ENCODE results near the gene PPM1B. TPM values are rescaled to one million over a fixed set of nuclear protein-coding genes. Genes with fewer than 3 reads are reported as not detected.
"Not testable (repeated sequence)": the region's sequence is repeated elsewhere in the genome, so short reads cannot be mapped to it uniquely, and the experiment has no call there.

PPM1B gene
- total RNA-seq, 4 donors from 2014 or later, result 26.6 to 63.3 (median 57.5) TPM

GRCh38 chr2:44171018-44171417 lies 2.3 kb downstream of the PPM1B start:
- DNase-seq, result no peak
- intact Hi-C loops (cut with DNase I; ENCODE audit: low total_unique reads), result no loop called here
- Histone ChIP-seq H3K27me3 (no peaks in the 10 kb centered on the region), H3K27ac (peak overlapping the region; percentile 95 to 98), H3K36me3 (no peaks in the 10 kb centered on the region), H3K9me3 (no peaks in the 10 kb centered on the region), H3K4me3 (peak overlapping the region in 1 of 2 donors; percentile 91), H3K4me1 (peaks cover 0 to 7% of the 10 kb centered on the region in 2 donors)
- TF ChIP-seq POLR2A (IDR thresholded peaks at IDR 0.05), result no peak
- TF ChIP-seq, protein P1, sequence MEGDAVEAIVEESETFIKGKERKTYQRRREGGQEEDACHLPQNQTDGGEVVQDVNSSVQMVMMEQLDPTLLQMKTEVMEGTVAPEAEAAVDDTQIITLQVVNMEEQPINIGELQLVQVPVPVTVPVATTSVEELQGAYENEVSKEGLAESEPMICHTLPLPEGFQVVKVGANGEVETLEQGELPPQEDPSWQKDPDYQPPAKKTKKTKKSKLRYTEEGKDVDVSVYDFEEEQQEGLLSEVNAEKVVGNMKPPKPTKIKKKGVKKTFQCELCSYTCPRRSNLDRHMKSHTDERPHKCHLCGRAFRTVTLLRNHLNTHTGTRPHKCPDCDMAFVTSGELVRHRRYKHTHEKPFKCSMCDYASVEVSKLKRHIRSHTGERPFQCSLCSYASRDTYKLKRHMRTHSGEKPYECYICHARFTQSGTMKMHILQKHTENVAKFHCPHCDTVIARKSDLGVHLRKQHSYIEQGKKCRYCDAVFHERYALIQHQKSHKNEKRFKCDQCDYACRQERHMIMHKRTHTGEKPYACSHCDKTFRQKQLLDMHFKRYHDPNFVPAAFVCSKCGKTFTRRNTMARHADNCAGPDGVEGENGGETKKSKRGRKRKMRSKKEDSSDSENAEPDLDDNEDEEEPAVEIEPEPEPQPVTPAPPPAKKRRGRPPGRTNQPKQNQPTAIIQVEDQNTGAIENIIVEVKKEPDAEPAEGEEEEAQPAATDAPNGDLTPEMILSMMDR (IDR thresholded peaks at IDR 0.05), result no peak

DNA sequence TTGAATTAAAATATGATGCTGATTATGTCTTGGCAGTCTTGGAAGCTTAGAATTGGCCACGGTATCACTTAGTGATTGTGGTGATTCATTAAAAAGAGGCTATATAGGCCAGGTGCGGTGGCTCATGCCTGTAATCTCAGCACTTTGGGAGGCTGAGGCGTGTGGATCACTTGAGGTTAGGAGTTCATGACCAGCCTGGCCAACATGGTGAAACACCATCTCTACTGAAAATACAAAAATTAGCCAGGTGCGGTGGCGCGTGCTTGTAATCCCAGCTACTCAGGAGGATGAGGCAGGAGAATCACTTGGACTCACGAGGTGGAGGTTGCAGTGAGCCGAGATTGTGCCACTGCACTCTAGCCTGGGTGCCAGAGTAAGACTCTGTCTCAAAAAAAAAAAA lies 2.8 kb downstream of the PPM1B start:
- peak overlapping the region; percentile 95 to 98 for H3K27ac ChIP-seq
- H3K27me3 ChIP-seq; DNase-seq; H3K9me3 ChIP-seq; H3K4me1 ChIP-seq; intact Hi-C loops (cut with DNase I; ENCODE audit: low total_unique reads); H3K36me3 ChIP-seq: not testable (repeated sequence)
- peak overlapping the region in 1 of 2 donors; percentile 91 for H3K4me3 ChIP-seq

DNA sequence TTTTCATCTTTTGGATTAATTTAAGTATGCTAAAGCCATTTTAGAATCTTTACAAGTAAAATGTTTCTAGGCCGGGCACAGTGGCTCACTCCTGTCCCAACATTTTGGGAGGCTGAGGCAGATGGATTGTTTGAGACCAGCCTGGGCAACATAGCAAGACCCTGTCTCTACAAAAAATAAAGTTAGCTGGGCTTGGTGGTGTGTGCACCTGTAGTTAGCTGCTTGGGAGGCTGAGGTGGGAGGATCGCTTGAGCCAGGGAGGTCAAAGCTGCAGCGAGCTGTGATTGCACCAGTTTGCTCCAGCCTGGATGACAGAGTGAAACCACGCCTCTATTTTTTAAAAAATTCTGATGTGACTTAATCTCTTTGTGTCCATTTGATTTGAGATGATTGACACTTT lies 3.9 kb downstream of the PPM1B start:
- Histone ChIP-seq H3K36me3 (no peaks in the 10 kb centered on the region), H3K4me1 (peaks cover 0 to 7% of the 10 kb centered on the region in 2 donors), H3K4me3 (no peak overlapping the region), H3K27me3 (no peaks in the 10 kb centered on the region), H3K9me3 (no peaks in the 10 kb centered on the region), H3K27ac (no peak overlapping the region)
- intact Hi-C loops (cut with DNase I; ENCODE audit: low total_unique reads), result no loop called here
- no peak for TF ChIP-seq POLR2A (IDR thresholded peaks at IDR 0.05)
- TF ChIP-seq, protein P1 (IDR thresholded peaks at IDR 0.05), result no peak
- no peak for DNase-seq

DNA sequence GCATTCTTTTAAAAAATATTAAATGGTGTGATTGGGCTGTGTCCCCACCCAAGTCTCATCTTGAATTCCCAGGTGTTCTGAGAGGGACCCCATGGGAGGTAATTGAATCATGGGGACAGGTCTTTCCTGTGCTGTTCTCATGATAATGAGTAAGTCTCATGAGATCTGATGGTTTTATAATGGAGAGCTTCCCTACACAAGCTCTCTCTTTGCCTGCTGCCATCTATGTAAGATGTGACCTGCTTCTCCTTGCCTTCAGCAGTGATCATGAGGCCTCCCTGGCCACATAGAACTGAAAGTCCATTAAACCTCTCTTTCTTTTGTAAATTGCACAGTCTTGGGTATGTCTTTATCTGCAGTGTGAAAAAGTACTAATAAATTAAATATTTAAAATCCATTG lies 10.3 kb downstream of the PPM1B start:
- TF ChIP-seq, protein P1 (IDR thresholded peaks at IDR 0.05), result no peak
- no peak for TF ChIP-seq POLR2A (IDR thresholded peaks at IDR 0.05)

DNA sequence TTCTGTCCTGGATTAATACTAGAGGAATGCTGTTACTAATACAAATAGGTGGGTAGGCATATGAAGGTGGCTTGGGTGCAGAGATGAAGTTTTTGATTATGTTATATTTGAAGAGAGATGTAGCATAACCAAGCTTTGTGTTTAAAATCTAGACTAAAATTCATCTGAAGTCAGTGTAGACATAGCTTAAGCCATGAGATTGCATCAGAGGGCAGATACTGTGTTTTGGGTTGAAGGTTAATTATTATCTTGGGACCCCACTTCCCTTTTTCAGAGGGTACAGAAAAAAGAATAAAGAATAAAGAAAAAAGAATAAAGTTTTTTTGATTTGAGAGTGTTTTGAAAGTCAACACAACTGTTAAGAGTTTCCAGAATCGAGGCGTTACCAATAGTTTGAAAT lies 13.0 kb downstream of the PPM1B start:
- no peaks in the 10 kb centered on the region for H3K4me1 ChIP-seq
- intact Hi-C loops (cut with DNase I; ENCODE audit: low total_unique reads), result no loop called here

More for the DNA sequence above, 10.3 kb downstream of the PPM1B start:
- no peak overlapping the region for H3K4me3 ChIP-seq
- H3K9me3 ChIP-seq, result no peaks in the 10 kb centered on the region
- no peaks in the 10 kb centered on the region for H3K4me1 ChIP-seq
- H3K27me3 ChIP-seq, result no peaks in the 10 kb centered on the region
- intact Hi-C loops (cut with DNase I; ENCODE audit: low total_unique reads), result no loop called here
- no peak for DNase-seq
- no peak overlapping the region for H3K27ac ChIP-seq
- no peaks in the 10 kb centered on the region for H3K36me3 ChIP-seq

More for the DNA sequence above, 13.0 kb downstream of the PPM1B start:
- H3K27me3 ChIP-seq, result no peaks in the 10 kb centered on the region
- TF ChIP-seq, protein P1 (IDR thresholded peaks at IDR 0.05), result no peak
- TF ChIP-seq POLR2A (IDR thresholded peaks at IDR 0.05), result no peak
- H3K36me3 ChIP-seq, result no peaks in the 10 kb centered on the region
- no peak for DNase-seq
- no peak overlapping the region for H3K4me3 ChIP-seq
- H3K9me3 ChIP-seq, result no peaks in the 10 kb centered on the region
- H3K27ac ChIP-seq, result no peak overlapping the region
